HEK293 (cell line): ENCODE data around the gene TET2.

Source experiments
- CTCF ChIA-PET: fragments of 350-600 bp; formaldehyde crosslinking; extraction: SDS; loops from one replicate; lab custom pipeline; 2021; ENCODE audit warnings: antibody characterized with exemption; lab: Yijun Ruan, JAX
- POLR2A ChIA-PET: fragments of 300-600 bp; formaldehyde crosslinking; extraction: SDS; loops from one replicate; lab custom pipeline; 2020; ENCODE audit warnings: antibody characterized with exemption, inconsistent platforms; lab: Yijun Ruan, JAX
- H3K27ac ChIP-seq: fragments of 200-500 bp; sonication (Bioruptor generic); 2 replicates; pipeline ENCODE4 v1.5.1; 2014; ENCODE audit warnings: low read depth, low read length, control low read depth, inconsistent platforms; ENCODE audit errors: extremely low read depth
- H3K36me3 ChIP-seq, 2 experiments: fragments of 200-500 bp in 1 of 2; sonication (Bioruptor generic) in 1 of 2; 1 replicate in 1 of 2; 2 replicates in 1 of 2; pipeline ENCODE4 v1.5.1; 2014 to 2017; ENCODE audit warnings: inconsistent platforms in 2 of 2, low read length in 2 of 2; ENCODE audit not compliant: control insufficient read depth in 2 of 2, insufficient read depth in 1 of 2
- H3K4me1 ChIP-seq: fragments of 200-500 bp; sonication (Bioruptor generic); 2 replicates; pipeline ENCODE4 v1.5.1; 2014; ENCODE audit warnings: mild to moderate bottlenecking, low read length, inconsistent platforms; ENCODE audit not compliant: control insufficient read depth, insufficient read depth
- H3K4me3 ChIP-seq: 2 replicates; pipeline ENCODE4 v1.5.1; 2011; ENCODE audit warnings: low read depth, mild to moderate bottlenecking, control low read depth, low read length, moderate library complexity
- H3K9me3 ChIP-seq: fragments of 200-500 bp; sonication (Bioruptor generic); 2 replicates; pipeline ENCODE4 v1.5.1; 2014; ENCODE audit warnings: low read depth, low read length, inconsistent platforms; ENCODE audit not compliant: control insufficient read depth, insufficient read depth
- BCL11B ChIP-seq: fragments of 450-650 bp; formaldehyde crosslinking; IDR thresholded peaks from 2 replicates; pipeline ENCODE4 v1.5.1; 2016; ENCODE audit warnings: low read depth, missing biosample characterization, missing genetic modification characterization
- EGR2 ChIP-seq: fragments of 450-650 bp; formaldehyde crosslinking; IDR thresholded peaks from 2 replicates; pipeline ENCODE4 v1.5.1; 2016; ENCODE audit warnings: low read depth, missing biosample characterization, missing genetic modification characterization
- KLF8 ChIP-seq: fragments of 450-650 bp; formaldehyde crosslinking; IDR thresholded peaks from 2 replicates; pipeline ENCODE4 v1.5.1; 2016; ENCODE audit warnings: missing biosample characterization, missing genetic modification characterization
- RBAK ChIP-seq: fragments of 450-650 bp; formaldehyde crosslinking; IDR thresholded peaks from 2 replicates; pipeline ENCODE4 v1.5.1; 2016; ENCODE audit warnings: missing biosample characterization, missing genetic modification characterization
- SALL2 ChIP-seq: fragments of 450-650 bp; formaldehyde crosslinking; IDR thresholded peaks from 2 replicates; pipeline ENCODE4 v1.5.0; 2017; ENCODE audit warnings: missing biosample characterization, mild to moderate bottlenecking, missing genetic modification characterization, borderline replicate concordance
- SCRT2 ChIP-seq: fragments of 450-650 bp; formaldehyde crosslinking; IDR thresholded peaks from 2 replicates; pipeline ENCODE4 v1.5.1; 2016; ENCODE audit warnings: missing biosample characterization, missing genetic modification characterization
- ZBTB48 ChIP-seq: fragments of 450-650 bp; formaldehyde crosslinking; IDR thresholded peaks from 2 replicates; pipeline ENCODE4 v1.5.1; 2016; ENCODE audit warnings: missing biosample characterization, missing genetic modification characterization
- ZIC2 ChIP-seq: fragments of 450-650 bp; formaldehyde crosslinking; IDR thresholded peaks from 2 replicates; pipeline ENCODE4 v1.5.1; 2016; ENCODE audit warnings: missing biosample characterization, missing genetic modification characterization
- ZNF140 ChIP-seq: fragments of 450-650 bp; formaldehyde crosslinking; IDR thresholded peaks from 2 replicates; pipeline ENCODE4 v1.5.1; 2016; ENCODE audit warnings: missing biosample characterization, missing genetic modification characterization
- ZNF146 ChIP-seq: fragments of 450-650 bp; formaldehyde crosslinking; IDR thresholded peaks from 2 replicates; pipeline ENCODE4 v1.5.1; 2016; ENCODE audit warnings: missing biosample characterization, missing genetic modification characterization
- ZNF19 ChIP-seq: fragments of 450-650 bp; formaldehyde crosslinking; IDR thresholded peaks from 2 replicates; pipeline ENCODE4; 2016; ENCODE audit warnings: missing biosample characterization, missing genetic modification characterization, low read depth
- ZNF2 ChIP-seq: fragments of 450-650 bp; formaldehyde crosslinking; IDR thresholded peaks from 2 replicates; pipeline ENCODE4 v1.5.1; 2016; ENCODE audit warnings: missing biosample characterization, missing genetic modification characterization
- ZNF24 ChIP-seq: fragments of 450-650 bp; formaldehyde crosslinking; IDR thresholded peaks from 2 replicates; pipeline ENCODE4 v1.5.1; 2016; ENCODE audit warnings: missing biosample characterization, missing genetic modification characterization
- ZNF354C ChIP-seq: fragments of 450-650 bp; formaldehyde crosslinking; IDR thresholded peaks from 2 replicates; pipeline ENCODE4 v1.5.1; 2016; ENCODE audit warnings: missing biosample characterization, missing genetic modification characterization, low read depth, borderline replicate concordance
- ZNF37A ChIP-seq: fragments of 450-650 bp; IDR thresholded peaks from 2 replicates; pipeline ENCODE4 v1.5.1; 2018; ENCODE audit warnings: missing biosample characterization, missing genetic modification characterization
- ZNF394 ChIP-seq: fragments of 450-650 bp; formaldehyde crosslinking; IDR thresholded peaks from 2 replicates; pipeline ENCODE4 v1.5.1; 2016; ENCODE audit warnings: missing biosample characterization, missing genetic modification characterization, mild to moderate bottlenecking, moderate library complexity, borderline replicate concordance
- ZNF558 ChIP-seq: fragments of 450-650 bp; formaldehyde crosslinking; IDR thresholded peaks from 2 replicates; pipeline ENCODE4 v1.5.1; 2016; ENCODE audit warnings: missing biosample characterization, missing genetic modification characterization
- ZNF624 ChIP-seq: fragments of 450-650 bp; formaldehyde crosslinking; IDR thresholded peaks from 2 replicates; pipeline ENCODE4 v1.5.1; 2017; ENCODE audit warnings: missing biosample characterization, missing genetic modification characterization
- ZNF776 ChIP-seq: fragments of 450-650 bp; formaldehyde crosslinking; IDR thresholded peaks from 2 replicates; pipeline ENCODE4 v1.5.0; 2017; ENCODE audit warnings: missing biosample characterization, missing genetic modification characterization, borderline replicate concordance
- ZNF777 ChIP-seq: fragments of 450-650 bp; formaldehyde crosslinking; IDR thresholded peaks from 2 replicates; pipeline ENCODE4 v1.5.1; 2017; ENCODE audit warnings: missing biosample characterization, missing genetic modification characterization, borderline replicate concordance
- ZNF792 ChIP-seq: fragments of 450-650 bp; formaldehyde crosslinking; IDR thresholded peaks from 2 replicates; pipeline ENCODE4 v1.5.1; 2016; ENCODE audit warnings: missing biosample characterization, missing genetic modification characterization
- ZNF830 ChIP-seq: fragments of 450-650 bp; IDR thresholded peaks from 2 replicates; pipeline ENCODE4 v1.5.0; 2018; ENCODE audit warnings: missing biosample characterization, missing genetic modification characterization, low read depth, mild to moderate bottlenecking, moderate library complexity
- ZSCAN16 ChIP-seq: fragments of 450-650 bp; formaldehyde crosslinking; IDR thresholded peaks from 2 replicates; pipeline ENCODE4 v1.5.1; 2016; ENCODE audit warnings: missing biosample characterization, missing genetic modification characterization
- TF ChIP-seq, protein P1 (sequence below): fragments of 450-650 bp; formaldehyde crosslinking; IDR thresholded peaks from 2 replicates; pipeline ENCODE4 v1.5.1; 2016; ENCODE audit warnings: missing biosample characterization, missing genetic modification characterization
- TF ChIP-seq, protein P2 (sequence below): fragments of 450-650 bp; formaldehyde crosslinking; IDR thresholded peaks from 2 replicates; pipeline ENCODE4 v1.5.1; 2016; ENCODE audit warnings: missing biosample characterization, missing genetic modification characterization, low read depth
- TF ChIP-seq, protein P3 (sequence below): fragments of 450-650 bp; formaldehyde crosslinking; IDR thresholded peaks from 2 replicates; pipeline ENCODE4 v1.5.1; 2017; ENCODE audit warnings: missing biosample characterization, missing genetic modification characterization
- TF ChIP-seq, protein P4 (sequence below): fragments of 450-650 bp; formaldehyde crosslinking; conservative IDR thresholded peaks from 2 replicates; pipeline ENCODE4 v1.5.1; 2016; ENCODE audit warnings: low read depth, missing biosample characterization, missing genetic modification characterization
- TF ChIP-seq, protein P5 (sequence below): fragments of 450-650 bp; formaldehyde crosslinking; IDR thresholded peaks from 2 replicates; pipeline ENCODE4 v1.5.1; 2017; ENCODE audit warnings: missing biosample characterization, missing genetic modification characterization

The TET2 gene

DNA sequence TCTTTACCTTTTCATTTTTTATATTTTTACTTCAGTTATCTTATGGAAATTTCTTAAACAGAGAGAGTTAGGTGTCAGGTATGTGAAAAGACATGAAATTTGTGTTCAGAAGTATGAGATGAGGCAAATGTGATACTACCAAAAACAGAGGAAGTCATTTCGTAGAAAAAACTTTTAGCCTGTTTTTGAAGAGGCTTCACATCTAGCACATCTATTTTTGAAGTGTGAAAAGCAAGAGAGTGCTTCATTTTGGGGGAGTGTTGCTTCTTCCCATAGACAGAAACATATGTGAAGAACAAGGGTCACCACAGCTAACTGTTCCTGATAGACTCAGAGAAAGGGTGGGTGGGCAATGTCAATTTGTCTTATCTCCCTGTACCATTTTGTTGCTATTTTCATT lies 125.3 kb downstream of the TET2 start (continued):
- TF ChIP-seq ZNF37A (no peak), SCRT2 (tag by site-specific recombination) (no peak)

DNA sequence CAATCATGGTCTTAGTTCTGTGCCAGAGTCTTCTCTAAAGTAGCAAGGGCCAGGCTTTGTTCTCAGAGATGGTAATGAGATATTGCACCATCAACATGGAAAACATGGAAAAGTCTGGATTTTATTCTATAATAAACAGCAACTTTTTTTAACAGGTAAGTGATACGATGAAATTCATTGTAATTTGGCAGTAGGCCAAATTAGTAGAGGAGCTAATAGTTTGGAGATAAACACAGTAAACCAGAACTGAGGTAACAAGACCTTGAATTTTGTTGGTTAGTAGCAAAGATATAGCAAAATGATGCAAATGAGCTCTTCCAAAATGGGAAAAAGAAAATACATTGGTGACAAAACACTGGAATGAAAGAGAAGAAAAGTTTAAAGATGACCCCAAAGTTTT lies 126.6 kb downstream of the TET2 start:
- ChIA-PET POLR2A (no interaction called here), CTCF (interaction anchor here (0.6 kb wide), 1 partner anchor 121 kb away, joined by 3 read pairs; no protein-coding TSS in a partner anchor)
- TF ChIP-seq ZIC2 (tag by site-specific recombination) (no peak), SALL2 (no peak), ZSCAN16 (tag by site-specific recombination) (no peak), ZNF777 (no peak), ZNF624 (tag by site-specific recombination) (no peak), ZNF140 (tag by site-specific recombination) (no peak), KLF8 (no peak), ZNF830 (no peak), ZNF776 (no peak), ZBTB48 (tag by site-specific recombination) (no peak), ZNF792 (tag by site-specific recombination) (no peak), ZNF558 (tag by site-specific recombination) (no peak), BCL11B (tag by site-specific recombination) (no peak), ZNF24 (no peak), ZNF394 (tag by site-specific recombination) (no peak), ZNF146 (no peak)
- TF ChIP-seq, protein P1, sequence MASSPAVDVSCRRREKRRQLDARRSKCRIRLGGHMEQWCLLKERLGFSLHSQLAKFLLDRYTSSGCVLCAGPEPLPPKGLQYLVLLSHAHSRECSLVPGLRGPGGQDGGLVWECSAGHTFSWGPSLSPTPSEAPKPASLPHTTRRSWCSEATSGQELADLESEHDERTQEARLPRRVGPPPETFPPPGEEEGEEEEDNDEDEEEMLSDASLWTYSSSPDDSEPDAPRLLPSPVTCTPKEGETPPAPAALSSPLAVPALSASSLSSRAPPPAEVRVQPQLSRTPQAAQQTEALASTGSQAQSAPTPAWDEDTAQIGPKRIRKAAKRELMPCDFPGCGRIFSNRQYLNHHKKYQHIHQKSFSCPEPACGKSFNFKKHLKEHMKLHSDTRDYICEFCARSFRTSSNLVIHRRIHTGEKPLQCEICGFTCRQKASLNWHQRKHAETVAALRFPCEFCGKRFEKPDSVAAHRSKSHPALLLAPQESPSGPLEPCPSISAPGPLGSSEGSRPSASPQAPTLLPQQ (tag by site-specific recombination): no peak
- TF ChIP-seq, protein P2, sequence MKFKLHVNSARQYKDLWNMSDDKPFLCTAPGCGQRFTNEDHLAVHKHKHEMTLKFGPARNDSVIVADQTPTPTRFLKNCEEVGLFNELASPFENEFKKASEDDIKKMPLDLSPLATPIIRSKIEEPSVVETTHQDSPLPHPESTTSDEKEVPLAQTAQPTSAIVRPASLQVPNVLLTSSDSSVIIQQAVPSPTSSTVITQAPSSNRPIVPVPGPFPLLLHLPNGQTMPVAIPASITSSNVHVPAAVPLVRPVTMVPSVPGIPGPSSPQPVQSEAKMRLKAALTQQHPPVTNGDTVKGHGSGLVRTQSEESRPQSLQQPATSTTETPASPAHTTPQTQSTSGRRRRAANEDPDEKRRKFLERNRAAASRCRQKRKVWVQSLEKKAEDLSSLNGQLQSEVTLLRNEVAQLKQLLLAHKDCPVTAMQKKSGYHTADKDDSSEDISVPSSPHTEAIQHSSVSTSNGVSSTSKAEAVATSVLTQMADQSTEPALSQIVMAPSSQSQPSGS: no peak
- TF ChIP-seq, protein P3, sequence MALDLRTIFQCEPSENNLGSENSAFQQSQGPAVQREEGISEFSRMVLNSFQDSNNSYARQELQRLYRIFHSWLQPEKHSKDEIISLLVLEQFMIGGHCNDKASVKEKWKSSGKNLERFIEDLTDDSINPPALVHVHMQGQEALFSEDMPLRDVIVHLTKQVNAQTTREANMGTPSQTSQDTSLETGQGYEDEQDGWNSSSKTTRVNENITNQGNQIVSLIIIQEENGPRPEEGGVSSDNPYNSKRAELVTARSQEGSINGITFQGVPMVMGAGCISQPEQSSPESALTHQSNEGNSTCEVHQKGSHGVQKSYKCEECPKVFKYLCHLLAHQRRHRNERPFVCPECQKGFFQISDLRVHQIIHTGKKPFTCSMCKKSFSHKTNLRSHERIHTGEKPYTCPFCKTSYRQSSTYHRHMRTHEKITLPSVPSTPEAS (tag by site-specific recombination): no peak
- Histone ChIP-seq H3K36me3 (peaks cover 0 to 56% of the 10 kb centered on the region in 2 experiments; a peak in 2 of 3 replicates), H3K9me3 (no peaks in the 10 kb centered on the region), H3K4me3 (no peak overlapping the region), H3K4me1 (no peaks in the 10 kb centered on the region), H3K27ac (no peak overlapping the region)

DNA sequence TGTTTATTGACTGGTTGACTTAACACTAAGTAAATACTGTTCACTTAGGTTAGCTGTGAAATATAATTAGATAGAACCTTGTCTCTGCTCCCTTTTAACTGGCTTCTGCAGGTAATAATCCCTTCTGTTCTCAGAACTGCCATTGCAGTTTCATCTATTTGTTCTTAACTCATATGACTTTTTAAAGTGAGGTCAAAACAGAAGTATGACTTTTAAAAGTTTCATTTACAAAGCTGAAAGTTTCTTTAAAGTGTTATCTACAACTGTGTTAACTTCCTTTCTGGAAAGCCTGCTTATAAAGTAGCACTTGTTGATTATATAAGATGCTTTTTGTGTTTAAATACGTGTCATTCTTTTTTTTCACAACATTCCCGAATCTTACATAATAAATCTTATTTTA lies 127.4 kb downstream of the TET2 start:
- Histone ChIP-seq H3K4me3 (no peak overlapping the region), H3K36me3 (peaks cover 0 to 56% of the 10 kb centered on the region in 2 experiments; a peak in 2 of 3 replicates), H3K27ac (no peak overlapping the region), H3K4me1 (no peaks in the 10 kb centered on the region), H3K9me3 (no peaks in the 10 kb centered on the region)
- ChIA-PET POLR2A (no interaction called here), CTCF (no interaction called here)
- TF ChIP-seq EGR2 (tag by site-specific recombination): no peak
- no peak for TF ChIP-seq ZNF354C (tag by site-specific recombination)
- TF ChIP-seq, protein P4, sequence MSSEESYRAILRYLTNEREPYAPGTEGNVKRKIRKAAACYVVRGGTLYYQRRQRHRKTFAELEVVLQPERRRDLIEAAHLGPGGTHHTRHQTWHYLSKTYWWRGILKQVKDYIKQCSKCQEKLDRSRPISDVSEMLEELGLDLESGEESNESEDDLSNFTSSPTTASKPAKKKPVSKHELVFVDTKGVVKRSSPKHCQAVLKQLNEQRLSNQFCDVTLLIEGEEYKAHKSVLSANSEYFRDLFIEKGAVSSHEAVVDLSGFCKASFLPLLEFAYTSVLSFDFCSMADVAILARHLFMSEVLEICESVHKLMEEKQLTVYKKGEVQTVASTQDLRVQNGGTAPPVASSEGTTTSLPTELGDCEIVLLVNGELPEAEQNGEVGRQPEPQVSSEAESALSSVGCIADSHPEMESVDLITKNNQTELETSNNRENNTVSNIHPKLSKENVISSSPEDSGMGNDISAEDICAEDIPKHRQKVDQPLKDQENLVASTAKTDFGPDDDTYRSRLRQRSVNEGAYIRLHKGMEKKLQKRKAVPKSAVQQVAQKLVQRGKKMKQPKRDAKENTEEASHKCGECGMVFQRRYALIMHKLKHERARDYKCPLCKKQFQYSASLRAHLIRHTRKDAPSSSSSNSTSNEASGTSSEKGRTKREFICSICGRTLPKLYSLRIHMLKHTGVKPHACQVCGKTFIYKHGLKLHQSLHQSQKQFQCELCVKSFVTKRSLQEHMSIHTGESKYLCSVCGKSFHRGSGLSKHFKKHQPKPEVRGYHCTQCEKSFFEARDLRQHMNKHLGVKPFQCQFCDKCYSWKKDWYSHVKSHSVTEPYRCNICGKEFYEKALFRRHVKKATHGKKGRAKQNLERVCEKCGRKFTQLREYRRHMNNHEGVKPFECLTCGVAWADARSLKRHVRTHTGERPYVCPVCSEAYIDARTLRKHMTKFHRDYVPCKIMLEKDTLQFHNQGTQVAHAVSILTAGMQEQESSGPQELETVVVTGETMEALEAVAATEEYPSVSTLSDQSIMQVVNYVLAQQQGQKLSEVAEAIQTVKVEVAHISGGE (tag by site-specific recombination): no peak
- TF ChIP-seq, protein P5, sequence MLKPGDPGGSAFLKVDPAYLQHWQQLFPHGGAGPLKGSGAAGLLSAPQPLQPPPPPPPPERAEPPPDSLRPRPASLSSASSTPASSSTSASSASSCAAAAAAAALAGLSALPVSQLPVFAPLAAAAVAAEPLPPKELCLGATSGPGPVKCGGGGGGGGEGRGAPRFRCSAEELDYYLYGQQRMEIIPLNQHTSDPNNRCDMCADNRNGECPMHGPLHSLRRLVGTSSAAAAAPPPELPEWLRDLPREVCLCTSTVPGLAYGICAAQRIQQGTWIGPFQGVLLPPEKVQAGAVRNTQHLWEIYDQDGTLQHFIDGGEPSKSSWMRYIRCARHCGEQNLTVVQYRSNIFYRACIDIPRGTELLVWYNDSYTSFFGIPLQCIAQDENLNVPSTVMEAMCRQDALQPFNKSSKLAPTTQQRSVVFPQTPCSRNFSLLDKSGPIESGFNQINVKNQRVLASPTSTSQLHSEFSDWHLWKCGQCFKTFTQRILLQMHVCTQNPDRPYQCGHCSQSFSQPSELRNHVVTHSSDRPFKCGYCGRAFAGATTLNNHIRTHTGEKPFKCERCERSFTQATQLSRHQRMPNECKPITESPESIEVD: no peak
- TF ChIP-seq SALL2: no peak
- TF ChIP-seq ZNF19 (tag by site-specific recombination): no peak
- TF ChIP-seq RBAK (tag by site-specific recombination): no peak
- TF ChIP-seq SCRT2 (tag by site-specific recombination): no peak
- TF ChIP-seq ZNF2: no peak
